Measurements from ENCODE around the gene MPHOSPH9.

- TF ChIP-seq CTCF (IDR thresholded peaks at IDR 0.05) (no peak), EZH2 (IDR thresholded peaks at IDR 0.05; ENCODE audit: borderline replicate concordance, insufficient read depth, low read depth, low read length, poor library complexity, severe bottlenecking) (no peak)
Observed at GRCh38 chr12:123266679-123267277, 33.8 kb upstream of the MPHOSPH9 start.
